ENCODE results near the gene NR2C2.

GRCh38 chr3:14976317-14976716 lies 28.9 kb downstream of the NR2C2 start:
- no peak for TF ChIP-seq POLR2AphosphoS5 (IDR thresholded peaks at IDR 0.05; ENCODE audit: low read depth, low read length)
- TF ChIP-seq, protein P1, sequence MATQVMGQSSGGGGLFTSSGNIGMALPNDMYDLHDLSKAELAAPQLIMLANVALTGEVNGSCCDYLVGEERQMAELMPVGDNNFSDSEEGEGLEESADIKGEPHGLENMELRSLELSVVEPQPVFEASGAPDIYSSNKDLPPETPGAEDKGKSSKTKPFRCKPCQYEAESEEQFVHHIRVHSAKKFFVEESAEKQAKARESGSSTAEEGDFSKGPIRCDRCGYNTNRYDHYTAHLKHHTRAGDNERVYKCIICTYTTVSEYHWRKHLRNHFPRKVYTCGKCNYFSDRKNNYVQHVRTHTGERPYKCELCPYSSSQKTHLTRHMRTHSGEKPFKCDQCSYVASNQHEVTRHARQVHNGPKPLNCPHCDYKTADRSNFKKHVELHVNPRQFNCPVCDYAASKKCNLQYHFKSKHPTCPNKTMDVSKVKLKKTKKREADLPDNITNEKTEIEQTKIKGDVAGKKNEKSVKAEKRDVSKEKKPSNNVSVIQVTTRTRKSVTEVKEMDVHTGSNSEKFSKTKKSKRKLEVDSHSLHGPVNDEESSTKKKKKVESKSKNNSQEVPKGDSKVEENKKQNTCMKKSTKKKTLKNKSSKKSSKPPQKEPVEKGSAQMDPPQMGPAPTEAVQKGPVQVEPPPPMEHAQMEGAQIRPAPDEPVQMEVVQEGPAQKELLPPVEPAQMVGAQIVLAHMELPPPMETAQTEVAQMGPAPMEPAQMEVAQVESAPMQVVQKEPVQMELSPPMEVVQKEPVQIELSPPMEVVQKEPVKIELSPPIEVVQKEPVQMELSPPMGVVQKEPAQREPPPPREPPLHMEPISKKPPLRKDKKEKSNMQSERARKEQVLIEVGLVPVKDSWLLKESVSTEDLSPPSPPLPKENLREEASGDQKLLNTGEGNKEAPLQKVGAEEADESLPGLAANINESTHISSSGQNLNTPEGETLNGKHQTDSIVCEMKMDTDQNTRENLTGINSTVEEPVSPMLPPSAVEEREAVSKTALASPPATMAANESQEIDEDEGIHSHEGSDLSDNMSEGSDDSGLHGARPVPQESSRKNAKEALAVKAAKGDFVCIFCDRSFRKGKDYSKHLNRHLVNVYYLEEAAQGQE (IDR thresholded peaks at IDR 0.05; ENCODE audit: insufficient read depth in 1 of 2, low read depth in 2 of 2, low read length in 2 of 2): no peak
- no peak for TF ChIP-seq TAF1 (IDR thresholded peaks at IDR 0.05; ENCODE audit: borderline replicate concordance, insufficient read depth, low read length)
- TF ChIP-seq FOXP2 (optimal IDR thresholded peaks at IDR 0.05; ENCODE audit: borderline replicate concordance, extremely low read depth, extremely low read length, insufficient read depth): no peak
- no peak for TF ChIP-seq SIN3A (IDR thresholded peaks at IDR 0.05; ENCODE audit: borderline replicate concordance, insufficient read depth, low read length)
